Measurements from ENCODE around the gene TOX4.
A peak's percentile ranks its signal among the peaks of the same experiment; 100 is the strongest.

Gene TOX4

DNA sequence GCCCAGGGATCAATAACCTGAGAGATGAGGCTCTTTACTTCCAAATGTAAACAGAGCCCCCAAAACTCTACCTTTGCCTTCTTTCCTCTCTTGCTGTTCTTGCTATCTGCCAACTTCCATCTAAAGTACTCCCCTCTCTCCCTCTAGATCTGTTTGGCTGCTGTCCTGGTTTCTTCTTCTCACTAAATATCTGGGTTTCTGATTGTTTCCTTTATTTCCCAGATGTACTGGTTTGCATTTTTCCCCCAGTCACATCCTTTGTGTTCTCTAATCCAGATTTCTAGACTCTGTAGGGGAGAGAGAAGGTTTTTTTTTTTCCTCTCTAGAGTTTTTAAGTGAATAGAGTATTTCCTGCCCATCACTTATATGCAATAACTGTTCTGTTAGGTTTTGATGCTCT lies 56.3 kb downstream of the TOX4 start:
- H3K27ac Mint-ChIP-seq = no peak overlapping the region
- TF ChIP-seq, protein P1, sequence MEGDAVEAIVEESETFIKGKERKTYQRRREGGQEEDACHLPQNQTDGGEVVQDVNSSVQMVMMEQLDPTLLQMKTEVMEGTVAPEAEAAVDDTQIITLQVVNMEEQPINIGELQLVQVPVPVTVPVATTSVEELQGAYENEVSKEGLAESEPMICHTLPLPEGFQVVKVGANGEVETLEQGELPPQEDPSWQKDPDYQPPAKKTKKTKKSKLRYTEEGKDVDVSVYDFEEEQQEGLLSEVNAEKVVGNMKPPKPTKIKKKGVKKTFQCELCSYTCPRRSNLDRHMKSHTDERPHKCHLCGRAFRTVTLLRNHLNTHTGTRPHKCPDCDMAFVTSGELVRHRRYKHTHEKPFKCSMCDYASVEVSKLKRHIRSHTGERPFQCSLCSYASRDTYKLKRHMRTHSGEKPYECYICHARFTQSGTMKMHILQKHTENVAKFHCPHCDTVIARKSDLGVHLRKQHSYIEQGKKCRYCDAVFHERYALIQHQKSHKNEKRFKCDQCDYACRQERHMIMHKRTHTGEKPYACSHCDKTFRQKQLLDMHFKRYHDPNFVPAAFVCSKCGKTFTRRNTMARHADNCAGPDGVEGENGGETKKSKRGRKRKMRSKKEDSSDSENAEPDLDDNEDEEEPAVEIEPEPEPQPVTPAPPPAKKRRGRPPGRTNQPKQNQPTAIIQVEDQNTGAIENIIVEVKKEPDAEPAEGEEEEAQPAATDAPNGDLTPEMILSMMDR (IDR thresholded peaks at IDR 0.05) = no peak
- no peak for DNase-seq
- peaks cover 4% of the 10 kb centered on the region for H3K36me3 Mint-ChIP-seq (ENCODE audit: low read depth)
- H3K9me3 Mint-ChIP-seq = no peaks in the 10 kb centered on the region
- H3K27me3 Mint-ChIP-seq (ENCODE audit: low read depth, poor library complexity) = peaks cover 34% of the 10 kb centered on the region
- H3K4me3 Mint-ChIP-seq = no peak overlapping the region
- peaks cover 61% of the 10 kb centered on the region for H3K4me1 Mint-ChIP-seq

DNA sequence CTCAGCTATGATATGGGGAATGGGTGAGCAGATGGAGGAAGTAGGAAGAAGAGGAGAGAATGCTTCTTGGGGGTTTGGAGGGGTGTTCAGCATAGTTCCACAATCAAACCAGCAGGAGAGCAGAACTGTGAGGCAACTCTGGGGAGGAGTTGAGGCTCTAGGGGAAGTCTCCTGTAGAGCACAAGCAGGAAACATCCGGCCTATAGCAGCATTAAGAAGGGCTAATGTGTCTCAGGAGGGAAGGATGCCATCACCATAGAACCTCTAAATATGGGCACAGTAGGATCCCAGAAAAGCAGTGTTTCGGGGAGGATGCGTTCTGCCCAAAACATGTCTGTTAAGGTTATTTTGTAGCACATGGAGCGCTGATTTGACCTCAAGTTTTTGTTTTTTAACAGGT lies 57.6 kb downstream of the TOX4 start:
- peak overlapping the region; percentile 90 for H3K4me3 Mint-ChIP-seq
- TF ChIP-seq, protein P1 (IDR thresholded peaks at IDR 0.05) = no peak
- H3K27me3 Mint-ChIP-seq (ENCODE audit: low read depth, poor library complexity) = peaks cover 34% of the 10 kb centered on the region
- peaks cover 62% of the 10 kb centered on the region for H3K4me1 Mint-ChIP-seq
- DNase-seq = no peak
- H3K9me3 Mint-ChIP-seq = no peaks in the 10 kb centered on the region
- peaks cover 4% of the 10 kb centered on the region for H3K36me3 Mint-ChIP-seq (ENCODE audit: low read depth)
- H3K27ac Mint-ChIP-seq = peak overlapping the region; percentile 9

DNA sequence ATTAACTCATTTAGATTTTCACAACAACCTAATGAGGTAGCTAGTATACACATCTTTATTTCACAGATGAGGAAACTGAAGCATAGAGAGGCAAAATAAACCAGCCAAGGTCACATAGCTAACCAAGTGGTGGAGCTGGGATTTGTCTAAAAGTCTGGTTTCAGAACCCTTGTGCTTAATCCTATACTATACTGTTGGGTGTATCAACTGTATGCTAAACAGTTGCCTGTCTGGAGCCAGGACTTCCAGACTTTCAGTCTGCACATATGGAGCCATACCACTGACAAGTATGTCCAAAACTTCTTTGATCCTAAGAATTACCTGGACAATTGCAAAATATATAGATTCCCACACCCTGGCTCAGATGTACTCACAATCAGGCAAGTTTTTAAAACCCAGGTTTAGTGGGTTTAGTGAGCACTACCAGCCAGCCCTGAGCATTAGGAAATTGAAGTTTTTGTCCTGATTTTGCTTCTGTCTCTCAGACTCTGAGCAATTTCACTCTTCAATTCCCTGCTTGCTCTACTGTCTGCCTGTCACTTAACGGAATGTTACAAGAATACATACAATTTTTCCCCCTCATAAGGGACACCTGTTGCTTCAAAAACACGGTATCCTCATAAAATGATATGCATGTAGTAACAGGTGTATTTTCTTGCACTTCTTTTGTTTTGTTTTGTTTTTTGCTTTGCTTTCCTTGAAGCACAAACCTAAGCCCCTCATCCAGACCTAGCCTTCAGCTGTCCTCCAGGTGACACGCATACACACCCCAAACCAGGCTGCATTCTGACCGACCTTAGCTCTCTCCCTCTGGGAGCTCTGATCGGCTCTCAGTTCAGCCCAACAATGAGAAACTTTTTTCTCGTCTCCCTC lies 58.8 kb downstream of the TOX4 start:
- peaks cover 4% of the 10 kb centered on the region for H3K36me3 Mint-ChIP-seq (ENCODE audit: low read depth)
- no peaks in the 10 kb centered on the region for H3K9me3 Mint-ChIP-seq
- H3K27ac Mint-ChIP-seq = peak overlapping the region; percentile 85
- H3K27me3 Mint-ChIP-seq (ENCODE audit: low read depth, poor library complexity) = peaks cover 34% of the 10 kb centered on the region
- DNase-seq = no peak
- H3K4me1 Mint-ChIP-seq = peaks cover 65% of the 10 kb centered on the region
- H3K4me3 Mint-ChIP-seq = peak overlapping the region; percentile 90
- TF ChIP-seq, protein P1 (IDR thresholded peaks at IDR 0.05) = no peak

DNA sequence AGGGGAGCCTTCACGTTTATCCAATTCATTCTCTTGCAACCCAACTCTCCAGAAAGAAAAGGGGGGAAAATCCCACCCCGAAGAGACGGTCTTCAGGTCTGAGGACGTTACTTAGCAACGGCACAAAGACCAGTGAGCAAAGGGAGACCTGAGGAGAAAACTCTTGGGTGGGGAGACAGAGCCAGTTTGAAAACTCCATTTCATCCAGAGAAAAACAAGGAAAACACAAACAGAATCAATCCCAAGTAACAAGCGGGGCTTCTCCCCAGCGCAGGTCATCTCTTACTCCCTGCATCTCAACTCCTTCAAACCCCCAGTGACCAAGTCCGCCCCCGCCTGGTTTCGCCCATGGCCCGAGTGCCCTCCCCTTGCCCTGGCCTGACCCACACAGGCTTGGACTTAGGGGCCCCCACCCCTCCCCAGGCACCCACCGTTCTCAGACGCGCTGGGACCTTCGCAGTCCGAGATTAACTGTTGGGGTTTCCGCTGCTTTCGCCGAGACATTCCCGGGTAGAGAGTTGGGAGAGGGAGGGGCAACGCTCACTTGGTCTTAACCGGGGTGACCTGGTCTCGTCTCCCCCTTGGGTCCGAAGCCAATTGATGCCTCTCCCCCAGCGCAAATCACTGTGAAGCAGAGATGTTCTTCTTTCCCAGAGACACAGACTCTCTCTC lies 59.6 kb downstream of the TOX4 start:
- DNase-seq = peak; percentile 41
- peak overlapping the region; percentile 85 for H3K27ac Mint-ChIP-seq

DNA sequence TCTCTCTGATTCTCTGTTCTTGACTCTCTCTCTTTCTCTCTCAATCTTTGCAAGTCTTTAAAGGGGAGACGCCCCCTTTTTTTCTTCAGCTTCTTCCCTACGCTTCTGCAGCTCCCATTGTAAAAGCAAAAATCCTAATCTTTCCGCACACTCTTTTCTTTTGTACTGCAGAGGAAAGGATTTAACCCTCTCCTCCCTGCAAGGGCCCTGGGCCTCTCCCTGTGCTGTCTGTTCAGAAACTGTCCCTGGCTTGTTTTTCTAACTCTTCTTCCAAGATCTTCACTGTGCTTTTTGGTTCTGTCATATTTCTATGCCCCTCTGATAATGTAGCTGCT lies 60.1 kb downstream of the TOX4 start:
- Mint-ChIP-seq H3K27ac (peak overlapping the region; percentile 38), H3K27me3 (ENCODE audit: low read depth, poor library complexity) (peaks cover 29% of the 10 kb centered on the region), H3K4me1 (peaks cover 61% of the 10 kb centered on the region), H3K4me3 (peak overlapping the region; percentile 90), H3K36me3 (ENCODE audit: low read depth) (peaks cover 2% of the 10 kb centered on the region), H3K9me3 (no peaks in the 10 kb centered on the region)
- DNase-seq = no peak
- TF ChIP-seq, protein P1 (IDR thresholded peaks at IDR 0.05) = no peak

More for the DNA sequence above, 59.6 kb downstream of the TOX4 start:
- no peaks in the 10 kb centered on the region for H3K9me3 Mint-ChIP-seq
- peaks cover 34% of the 10 kb centered on the region for H3K27me3 Mint-ChIP-seq (ENCODE audit: low read depth, poor library complexity)
- TF ChIP-seq, protein P1 (IDR thresholded peaks at IDR 0.05) = no peak
- peaks cover 4% of the 10 kb centered on the region for H3K36me3 Mint-ChIP-seq (ENCODE audit: low read depth)
- H3K4me1 Mint-ChIP-seq = peaks cover 61% of the 10 kb centered on the region
- H3K4me3 Mint-ChIP-seq = peak overlapping the region; percentile 90

Data from nephron progenitor cell (in vitro differentiated cells).